Midbrain (tissue), 1 donor: ENCODE results near the gene SLC15A5.

Experiments
- DNase-seq: peaks from one replicate; lab custom pipeline; 2025; lab: John Stamatoyannopoulos, UW

SLC15A5 gene

DNA sequence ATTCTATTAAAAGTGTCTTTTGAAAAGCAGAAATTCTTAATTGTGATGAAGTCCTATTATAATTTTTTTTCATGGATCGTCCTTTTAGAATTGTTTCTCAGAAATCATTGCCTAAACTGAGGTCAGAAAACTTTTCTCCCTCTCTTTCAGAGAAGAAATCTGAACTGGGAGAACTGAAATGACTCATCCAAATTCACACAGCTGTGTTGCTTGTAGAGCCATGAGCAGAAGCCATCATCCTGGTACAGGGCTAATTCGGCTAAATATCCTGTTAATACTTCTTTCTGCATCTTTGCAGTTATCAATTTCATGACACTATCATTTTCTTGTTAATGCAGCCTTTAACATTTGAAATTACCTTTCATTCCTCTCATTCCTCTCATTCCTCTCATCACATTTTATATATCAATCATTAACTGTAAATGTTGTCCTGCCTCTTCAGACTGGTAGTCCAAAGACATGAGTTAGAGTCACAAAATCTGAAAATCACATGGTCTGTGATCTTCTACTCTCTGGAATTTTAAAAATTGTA lies 15.5 kb downstream of the SLC15A5 start:
- no peak for DNase-seq

- no peak for DNase-seq
Measured at GRCh38 chr12:16260206-16260605, 17.3 kb downstream of the SLC15A5 start.

DNA sequence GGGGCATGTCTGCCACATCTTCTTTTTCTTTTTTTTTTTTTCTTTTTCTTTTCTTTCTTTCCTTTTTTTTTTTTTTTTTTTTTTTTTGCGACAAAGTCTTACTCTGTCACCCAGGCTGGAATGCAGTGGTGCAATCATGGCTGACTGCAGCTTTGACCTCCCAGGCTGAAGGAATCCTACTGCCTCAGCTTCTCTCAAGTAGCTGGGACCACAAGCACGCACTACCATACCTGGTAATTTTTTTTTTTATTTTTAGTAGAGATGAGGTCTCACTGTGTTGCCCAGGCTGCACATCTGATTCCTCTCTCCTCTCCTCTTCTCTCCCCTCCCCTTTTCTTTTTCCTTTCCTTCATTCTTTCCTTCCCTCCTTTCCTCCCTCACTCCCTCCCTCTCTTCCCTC lies 18.5 kb downstream of the SLC15A5 start:
- DNase-seq, result no peak

DNA sequence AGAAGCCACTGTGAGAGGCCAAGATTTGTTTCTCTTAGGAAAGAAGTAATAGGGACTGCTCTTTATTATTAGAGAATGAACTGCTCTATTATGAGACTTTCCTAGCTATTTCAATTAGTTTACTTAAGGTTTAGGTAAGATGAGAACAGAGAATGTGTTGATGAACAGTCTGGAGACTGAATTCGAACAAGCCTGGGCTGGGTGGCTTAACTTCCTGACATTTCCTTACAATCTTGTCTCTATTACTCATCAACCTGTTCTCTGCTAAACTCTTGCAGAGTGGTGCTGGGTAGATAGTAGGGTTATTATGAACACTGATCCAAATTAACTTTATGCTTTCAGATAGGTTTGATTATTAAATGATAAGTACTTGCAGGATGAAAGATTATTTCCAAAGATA lies 31.2 kb downstream of the SLC15A5 start:
- no peak for DNase-seq

- DNase-seq, result no peak
Measured at GRCh38 chr12:16245209-16245608, 32.3 kb downstream of the SLC15A5 start.

- no peak for DNase-seq
Measured at GRCh38 chr12:16243487-16244412, 33.7 kb downstream of the SLC15A5 start.

DNA sequence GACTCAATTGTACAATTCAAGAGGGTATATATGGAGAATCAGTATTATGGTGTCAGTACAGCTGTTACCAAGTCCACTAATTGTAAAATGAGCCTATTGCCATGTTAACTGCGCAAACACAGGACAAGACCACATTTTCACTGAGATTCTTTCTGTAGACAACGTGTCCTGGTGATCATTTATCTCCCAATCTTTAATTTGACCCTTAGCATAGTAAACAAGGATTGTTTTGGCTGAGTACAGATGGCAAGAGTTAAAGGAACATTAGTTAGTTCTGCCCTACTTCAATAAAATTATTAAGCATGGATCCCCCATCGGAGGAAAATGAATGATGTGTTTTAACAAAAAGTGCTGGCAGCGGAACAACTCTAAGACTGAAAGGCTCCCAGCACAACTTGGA lies 36.1 kb downstream of the SLC15A5 start:
- no peak for DNase-seq

- no peak for DNase-seq
Measured at GRCh38 chr12:16238661-16239060, 38.8 kb downstream of the SLC15A5 start.

GRCh38 chr12:16229676-16230075 lies 47.8 kb downstream of the SLC15A5 start:
- DNase-seq, result no peak

DNA sequence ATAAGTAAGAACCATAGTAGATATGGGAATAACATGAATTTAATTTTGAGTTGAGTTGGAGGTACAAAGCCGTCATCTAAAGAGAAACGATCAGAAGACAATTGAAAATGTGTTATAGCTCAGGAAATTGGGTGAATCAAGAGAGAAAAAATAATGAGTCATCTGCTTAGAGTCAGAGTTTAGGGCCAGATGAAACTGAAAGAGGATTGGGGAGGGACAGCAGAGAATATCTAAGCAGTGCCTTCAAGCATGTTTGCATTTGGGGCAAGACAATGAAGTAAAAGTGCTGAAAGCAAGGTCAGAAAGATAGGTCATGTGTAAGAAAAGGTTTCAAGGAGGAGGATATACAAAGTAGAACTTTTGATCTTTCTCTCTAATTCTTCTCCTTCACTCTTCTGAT lies 49.4 kb downstream of the SLC15A5 start:
- no peak for DNase-seq

GRCh38 chr12:16225692-16226091 lies 51.8 kb downstream of the SLC15A5 start:
- DNase-seq, result no peak

DNA sequence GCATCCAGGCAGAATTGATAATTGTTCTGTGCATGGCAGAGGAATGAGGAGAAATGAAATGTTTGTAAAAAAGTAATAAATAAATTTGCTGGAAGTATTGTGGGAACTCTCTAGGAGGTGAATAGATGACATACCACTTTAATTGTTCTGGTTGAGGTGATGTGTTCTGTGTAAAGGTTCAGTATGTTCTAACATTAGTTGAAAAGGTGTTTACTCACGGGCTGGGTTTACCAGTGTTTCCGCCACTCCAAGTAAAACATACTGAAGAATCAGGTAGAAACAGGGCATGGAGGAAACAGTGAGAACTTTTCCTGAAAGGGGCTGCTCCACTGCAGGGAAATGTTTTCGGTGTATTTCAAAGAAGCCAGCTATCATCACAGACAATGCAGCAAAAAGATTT lies 53.3 kb downstream of the SLC15A5 start:
- DNase-seq, result no peak

GRCh38 chr12:16221776-16222175 lies 55.7 kb downstream of the SLC15A5 start:
- no peak for DNase-seq

DNA sequence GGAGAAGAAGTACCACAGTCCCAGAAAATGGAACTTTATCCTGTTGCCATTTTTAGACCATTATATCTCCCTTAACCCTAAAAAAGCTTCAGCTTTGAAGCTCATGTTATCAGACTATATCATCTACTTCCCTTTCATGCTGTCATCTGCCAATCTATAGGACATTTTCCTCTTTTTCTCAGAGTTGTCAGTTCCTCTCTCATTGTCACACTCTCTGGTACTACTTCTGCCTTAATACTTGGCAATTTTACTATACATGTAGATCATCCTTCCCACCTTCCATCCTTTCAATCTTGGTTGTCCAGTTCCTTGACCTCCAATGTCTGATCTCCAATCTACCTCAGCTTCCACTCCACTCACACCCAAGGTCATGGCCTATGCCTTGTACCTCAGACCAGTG lies 57.4 kb downstream of the SLC15A5 start:
- no peak for DNase-seq

DNA sequence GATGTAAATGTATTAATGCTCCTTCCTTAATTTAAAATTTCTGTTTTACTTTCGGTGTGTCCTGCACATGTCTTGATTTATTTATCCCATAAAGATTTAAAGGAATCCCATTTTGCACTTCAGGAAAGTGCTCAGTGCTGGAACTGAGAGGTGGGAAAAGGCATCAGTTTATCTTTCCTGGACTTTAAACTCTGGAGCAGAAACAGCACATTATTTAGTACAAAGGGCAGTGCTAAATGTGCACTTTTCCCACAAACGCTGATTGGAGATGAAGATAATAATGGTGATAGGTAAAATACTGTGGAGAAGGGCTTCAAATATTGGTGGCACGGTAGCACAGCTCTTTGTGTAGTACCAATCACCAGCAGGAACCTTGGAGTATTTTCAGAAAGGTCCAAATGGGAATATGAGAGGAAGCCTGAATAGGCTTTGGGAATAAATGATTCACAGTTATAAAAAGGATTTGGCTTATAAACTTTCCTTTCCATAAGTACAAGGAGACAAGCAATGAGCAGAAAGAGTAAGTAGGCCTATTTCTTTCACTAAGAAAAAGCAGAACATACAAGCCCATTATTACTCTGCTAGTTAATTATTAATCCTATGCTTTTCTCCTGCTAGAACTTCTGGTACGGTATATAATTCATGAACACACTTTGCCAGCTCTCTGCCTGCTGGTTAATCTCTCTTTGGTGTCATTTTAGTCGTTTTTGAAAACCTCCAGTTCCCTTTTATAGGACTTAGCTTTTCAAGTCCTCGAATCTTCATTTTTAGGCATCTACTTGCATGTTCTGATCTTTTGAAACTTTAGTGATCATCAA lies 58.3 kb downstream of the SLC15A5 start:
- no peak for DNase-seq

DNA sequence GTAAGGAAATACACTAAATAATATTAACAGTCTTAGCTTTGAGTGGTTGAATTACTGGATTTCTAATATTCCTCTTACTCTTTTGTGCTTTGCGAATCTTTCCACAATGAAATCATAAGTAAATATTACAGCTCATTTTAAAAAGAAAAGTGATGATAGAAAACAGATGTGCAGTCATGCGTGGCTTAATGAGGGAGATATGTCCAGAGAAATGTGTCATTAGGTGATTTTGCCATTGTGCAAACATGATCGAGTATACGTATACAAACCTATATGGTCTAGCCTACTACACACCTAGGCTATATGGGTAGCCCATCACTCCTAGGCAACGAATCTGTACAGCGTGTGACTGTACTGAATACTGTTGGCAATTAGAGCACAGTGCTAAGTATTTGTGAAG lies 59.3 kb downstream of the SLC15A5 start:
- no peak for DNase-seq

GRCh38 chr12:16211731-16212130 lies 65.8 kb downstream of the SLC15A5 start:
- no peak for DNase-seq

DNA sequence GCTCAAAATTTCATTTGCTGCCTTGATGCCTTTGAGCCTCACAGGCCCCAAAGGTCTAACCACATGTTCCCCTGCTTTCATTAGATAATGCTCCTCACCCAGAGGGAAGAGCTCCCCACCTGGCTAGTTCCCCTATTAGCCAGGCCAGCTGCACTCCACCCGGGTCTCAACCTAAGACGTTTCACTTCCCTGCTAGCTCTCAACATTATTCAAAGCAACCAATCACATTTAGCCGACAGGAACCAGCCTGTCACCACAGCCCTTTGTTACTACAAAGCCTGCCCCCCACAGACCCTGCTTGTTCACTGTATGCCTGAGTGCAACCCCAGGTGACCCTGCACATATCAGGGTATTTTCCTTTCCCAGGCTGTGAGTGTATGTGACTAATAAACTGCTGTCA lies 78.6 kb downstream of the SLC15A5 start:
- no peak for DNase-seq

- DNase-seq, result no peak
Measured at GRCh38 chr12:16197600-16197999, 79.9 kb downstream of the SLC15A5 start.

GRCh38 chr12:16189849-16190248 lies 87.6 kb downstream of the SLC15A5 start:
- peak; percentile 13 for DNase-seq

- no peak for DNase-seq
Measured at GRCh38 chr12:16187660-16188059, 89.8 kb downstream of the SLC15A5 start.

- no peak for DNase-seq
Measured at GRCh38 chr12:16184681-16185080, 92.8 kb downstream of the SLC15A5 start.

- DNase-seq, result no peak
Measured at GRCh38 chr12:16183541-16183940, 93.9 kb downstream of the SLC15A5 start.
